Measurements from ENCODE around the gene SCYL2. TPM values are rescaled to one million over a fixed set of nuclear protein-coding genes. Genes with fewer than 3 reads are reported as not detected.

SCYL2 gene
- total RNA-seq, 1 donor from 2014 or later, result 73.3 TPM

- H3K9me3 Mint-ChIP-seq (ENCODE audit: low read depth), result no peaks in the 10 kb centered on the region
- DNase-seq (ENCODE audit: low spot score, unreplicated experiment), result no peak
These were observed 1.0 kb upstream of the SCYL2 start for GRCh38 chr12:100265732-100266584.

GRCh38 chr12:100266585-100266834 lies 467 bp upstream of the SCYL2 start:
- Mint-ChIP-seq H3K9me3 (ENCODE audit: low read depth) (no peaks in the 10 kb centered on the region), H3K4me1 (ENCODE audit: low read depth) (peaks cover 17% of the 10 kb centered on the region), H3K4me3 (ENCODE audit: low read depth) (peak overlapping the region; percentile 99), H3K36me3 (ENCODE audit: insufficient read depth) (no peaks in the 10 kb centered on the region), H3K27ac (peak overlapping the region; percentile 100), H3K27me3 (no peaks in the 10 kb centered on the region)
- no peak for TF ChIP-seq CTCF (IDR thresholded peaks at IDR 0.05; ENCODE audit: unreplicated experiment)
- DNase-seq (ENCODE audit: low spot score, unreplicated experiment), result peak; percentile 82

More at GRCh38 chr12:100265732-100266584, 1.0 kb upstream of the SCYL2 start:
- Mint-ChIP-seq H3K27ac (peak overlapping the region; percentile 100), H3K36me3 (ENCODE audit: insufficient read depth) (no peaks in the 10 kb centered on the region), H3K4me3 (ENCODE audit: low read depth) (peak overlapping the region; percentile 99), H3K4me1 (ENCODE audit: low read depth) (peaks cover 16% of the 10 kb centered on the region), H3K27me3 (no peaks in the 10 kb centered on the region)
- TF ChIP-seq CTCF (IDR thresholded peaks at IDR 0.05; ENCODE audit: unreplicated experiment), result no peak

- Mint-ChIP-seq H3K27me3 (no peaks in the 10 kb centered on the region), H3K4me3 (ENCODE audit: low read depth) (peak overlapping the region; percentile 99), H3K36me3 (ENCODE audit: insufficient read depth) (no peaks in the 10 kb centered on the region), H3K9me3 (ENCODE audit: low read depth) (no peaks in the 10 kb centered on the region), H3K4me1 (ENCODE audit: low read depth) (peaks cover 18% of the 10 kb centered on the region), H3K27ac (peak overlapping the region; percentile 95)
- TF ChIP-seq CTCF (IDR thresholded peaks at IDR 0.05; ENCODE audit: unreplicated experiment), result no peak
- no peak for DNase-seq (ENCODE audit: low spot score, unreplicated experiment)
These were observed 765 bp downstream of the SCYL2 start for GRCh38 chr12:100267603-100268281.

GRCh38 chr12:100268835-100269564 lies 2.0 kb downstream of the SCYL2 start:
- H3K27ac Mint-ChIP-seq, result peak overlapping the region; percentile 43
- H3K4me3 Mint-ChIP-seq (ENCODE audit: low read depth), result peak overlapping the region; percentile 99
- no peaks in the 10 kb centered on the region for H3K36me3 Mint-ChIP-seq (ENCODE audit: insufficient read depth)
- H3K27me3 Mint-ChIP-seq, result no peaks in the 10 kb centered on the region
- no peak for DNase-seq (ENCODE audit: low spot score, unreplicated experiment)
- peaks cover 18% of the 10 kb centered on the region for H3K4me1 Mint-ChIP-seq (ENCODE audit: low read depth)
- TF ChIP-seq CTCF (IDR thresholded peaks at IDR 0.05; ENCODE audit: unreplicated experiment), result no peak
- H3K9me3 Mint-ChIP-seq (ENCODE audit: low read depth), result no peaks in the 10 kb centered on the region

GRCh38 chr12:100273782-100274181 lies 6.8 kb downstream of the SCYL2 start:
- no peak for DNase-seq (ENCODE audit: low spot score, unreplicated experiment)
- H3K27me3 Mint-ChIP-seq, result no peaks in the 10 kb centered on the region
- TF ChIP-seq CTCF (IDR thresholded peaks at IDR 0.05; ENCODE audit: unreplicated experiment), result no peak
- peaks cover 14% of the 10 kb centered on the region for H3K4me1 Mint-ChIP-seq (ENCODE audit: low read depth)
- no peak overlapping the region for H3K4me3 Mint-ChIP-seq (ENCODE audit: low read depth)
- H3K36me3 Mint-ChIP-seq (ENCODE audit: insufficient read depth), result peaks cover 17% of the 10 kb centered on the region
- peaks cover 6% of the 10 kb centered on the region for H3K9me3 Mint-ChIP-seq (ENCODE audit: low read depth)
- no peak overlapping the region for H3K27ac Mint-ChIP-seq
